SU-DHL-6 (cell line): ENCODE results near the gene GOLGA8M.

Experiments used
- EZH2phosphoT487 ChIP-seq: fragments of 200-600 bp; sonication (generic), shearing (Covaris generic); conservative IDR thresholded peaks from 2 replicates; pipeline ENCODE4 v1.6.1; 2018; ENCODE audit warnings: mild to moderate bottlenecking, antibody characterized with exemption, low read length, moderate library complexity, mixed read lengths
- TF ChIP-seq, protein P1 (sequence below): fragments of 200-600 bp; sonication (generic); IDR thresholded peaks from one replicate; pipeline ENCODE4 v1.5.1; 2017; ENCODE audit warnings: antibody characterized with exemption, mild to moderate bottlenecking, low read length, moderate library complexity; ENCODE audit not compliant: insufficient read depth, poor library complexity, severe bottlenecking

DNA sequence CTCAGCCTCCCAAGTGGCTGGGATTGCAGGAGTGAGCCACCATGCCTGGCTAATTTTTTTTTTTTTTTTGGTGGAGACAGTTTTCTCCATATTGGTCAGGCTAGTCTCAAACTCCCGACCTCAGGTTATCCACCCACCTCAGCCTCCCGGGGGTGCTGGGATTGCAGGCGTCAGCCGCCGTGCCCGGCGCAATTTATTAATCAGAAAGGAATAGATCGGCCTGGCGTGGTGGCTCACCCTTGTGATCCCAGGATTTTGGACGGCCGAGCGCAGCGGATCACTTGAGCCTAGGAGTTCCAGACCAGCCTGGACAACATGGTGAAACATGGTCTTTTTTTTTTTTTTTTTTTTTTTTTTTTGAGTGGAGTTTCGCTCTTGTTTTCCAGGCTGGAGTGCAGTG lies 13.3 kb upstream of the GOLGA8M start:
- TF ChIP-seq, protein P1, sequence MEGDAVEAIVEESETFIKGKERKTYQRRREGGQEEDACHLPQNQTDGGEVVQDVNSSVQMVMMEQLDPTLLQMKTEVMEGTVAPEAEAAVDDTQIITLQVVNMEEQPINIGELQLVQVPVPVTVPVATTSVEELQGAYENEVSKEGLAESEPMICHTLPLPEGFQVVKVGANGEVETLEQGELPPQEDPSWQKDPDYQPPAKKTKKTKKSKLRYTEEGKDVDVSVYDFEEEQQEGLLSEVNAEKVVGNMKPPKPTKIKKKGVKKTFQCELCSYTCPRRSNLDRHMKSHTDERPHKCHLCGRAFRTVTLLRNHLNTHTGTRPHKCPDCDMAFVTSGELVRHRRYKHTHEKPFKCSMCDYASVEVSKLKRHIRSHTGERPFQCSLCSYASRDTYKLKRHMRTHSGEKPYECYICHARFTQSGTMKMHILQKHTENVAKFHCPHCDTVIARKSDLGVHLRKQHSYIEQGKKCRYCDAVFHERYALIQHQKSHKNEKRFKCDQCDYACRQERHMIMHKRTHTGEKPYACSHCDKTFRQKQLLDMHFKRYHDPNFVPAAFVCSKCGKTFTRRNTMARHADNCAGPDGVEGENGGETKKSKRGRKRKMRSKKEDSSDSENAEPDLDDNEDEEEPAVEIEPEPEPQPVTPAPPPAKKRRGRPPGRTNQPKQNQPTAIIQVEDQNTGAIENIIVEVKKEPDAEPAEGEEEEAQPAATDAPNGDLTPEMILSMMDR: no peak
- TF ChIP-seq EZH2phosphoT487: no peak
